ENCODE results near the gene BARHL2.

BARHL2 gene

DNA sequence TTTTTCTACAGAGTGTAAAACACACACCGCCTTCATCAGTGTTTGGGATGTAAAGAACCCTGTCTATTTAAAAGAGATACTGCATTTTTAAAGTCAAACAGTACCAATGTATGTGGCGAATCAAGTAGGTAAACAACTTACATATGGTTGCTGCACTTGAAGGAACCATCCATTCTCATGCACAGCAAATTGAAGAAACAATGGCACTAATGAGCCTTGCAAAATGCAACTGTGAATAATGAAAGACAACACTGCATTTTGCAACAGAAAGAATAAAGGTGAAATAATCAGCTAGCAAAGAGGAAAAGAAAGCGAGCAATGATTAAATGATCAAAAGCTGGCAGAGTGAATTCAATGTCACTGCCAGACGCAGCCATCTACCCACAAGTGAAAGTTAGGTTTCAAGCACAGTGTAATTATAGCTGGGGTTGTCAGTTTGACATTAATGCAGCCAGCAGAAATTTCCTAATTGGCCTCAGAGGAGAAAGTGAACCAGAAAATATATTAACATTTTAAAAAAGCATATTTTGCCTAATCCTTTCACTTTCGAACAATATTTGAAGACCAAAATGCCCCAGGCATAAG, 10.9 kb upstream of the BARHL2 start:
- peak overlapping the region; percentile 60 for H3K27ac Mint-ChIP-seq
- H3K4me3 Mint-ChIP-seq: peak overlapping the region; percentile 6
- H3K36me3 Mint-ChIP-seq: peaks cover 14% of the 10 kb centered on the region
- H3K27me3 Mint-ChIP-seq: peaks cover 76% of the 10 kb centered on the region
- H3K4me1 Mint-ChIP-seq: peaks cover 53% of the 10 kb centered on the region
- H3K9me3 Mint-ChIP-seq: peaks cover 14% of the 10 kb centered on the region

DNA sequence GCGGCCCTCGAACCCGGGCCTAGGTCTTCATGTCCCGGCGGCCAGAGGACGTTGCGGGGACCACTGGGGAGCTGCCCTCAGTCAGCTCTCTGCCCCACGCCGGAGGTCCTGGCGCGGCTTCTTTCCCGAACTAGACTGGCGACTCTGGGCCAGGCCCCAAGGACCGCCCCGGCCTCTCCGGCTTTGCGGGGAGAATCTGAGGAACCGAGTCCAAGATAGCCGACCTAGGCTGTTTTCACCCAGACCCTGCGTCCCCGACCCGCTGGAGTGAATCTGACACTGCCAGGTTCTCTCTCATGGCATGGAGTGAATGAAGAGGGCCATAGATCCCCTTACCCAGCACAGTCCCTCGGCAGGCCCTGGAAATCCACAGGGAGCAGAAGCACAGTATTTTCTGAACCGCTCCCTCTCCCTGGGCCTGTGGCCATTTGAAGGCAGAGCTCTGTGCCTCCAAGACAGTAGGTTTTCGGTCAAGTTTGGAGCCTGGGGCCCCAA, 9.9 kb upstream of the BARHL2 start:
- Mint-ChIP-seq H3K4me1 (peaks cover 55% of the 10 kb centered on the region), H3K4me3 (no peak overlapping the region), H3K27me3 (peaks cover 75% of the 10 kb centered on the region), H3K27ac (no peak overlapping the region), H3K9me3 (peaks cover 15% of the 10 kb centered on the region), H3K36me3 (peaks cover 14% of the 10 kb centered on the region)

DNA sequence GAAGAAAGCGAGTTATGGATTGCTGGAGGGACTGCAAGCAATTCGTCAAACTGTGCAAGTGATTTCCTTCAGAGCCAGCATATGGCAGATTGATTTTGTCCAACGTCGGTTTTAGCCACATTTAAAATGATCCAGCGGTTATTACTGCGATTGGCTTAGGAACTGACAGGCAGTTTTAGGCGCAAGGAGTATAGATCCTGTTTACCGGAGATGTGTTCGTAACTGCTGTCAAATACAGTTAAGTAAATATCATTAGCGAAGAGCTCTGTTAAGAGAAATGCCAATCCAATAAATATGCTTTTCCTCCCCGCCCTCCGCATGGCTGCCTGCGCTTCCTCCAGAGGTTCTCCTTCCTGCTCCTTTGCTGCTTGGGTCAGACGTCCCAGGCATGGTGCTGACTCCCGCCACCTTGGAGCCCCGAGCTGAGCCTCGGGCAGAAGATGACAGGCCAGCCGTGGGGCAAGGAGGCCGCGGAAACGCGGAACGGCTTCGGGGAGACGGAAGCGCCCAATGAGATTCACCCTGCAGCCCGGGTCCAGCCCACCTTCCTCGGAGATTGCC, 9.4 kb upstream of the BARHL2 start:
- Mint-ChIP-seq H3K4me1 (peaks cover 55% of the 10 kb centered on the region), H3K36me3 (peaks cover 19% of the 10 kb centered on the region), H3K9me3 (peaks cover 19% of the 10 kb centered on the region), H3K27me3 (peaks cover 77% of the 10 kb centered on the region), H3K27ac (peak overlapping the region; percentile 85), H3K4me3 (peak overlapping the region; percentile 60)

DNA sequence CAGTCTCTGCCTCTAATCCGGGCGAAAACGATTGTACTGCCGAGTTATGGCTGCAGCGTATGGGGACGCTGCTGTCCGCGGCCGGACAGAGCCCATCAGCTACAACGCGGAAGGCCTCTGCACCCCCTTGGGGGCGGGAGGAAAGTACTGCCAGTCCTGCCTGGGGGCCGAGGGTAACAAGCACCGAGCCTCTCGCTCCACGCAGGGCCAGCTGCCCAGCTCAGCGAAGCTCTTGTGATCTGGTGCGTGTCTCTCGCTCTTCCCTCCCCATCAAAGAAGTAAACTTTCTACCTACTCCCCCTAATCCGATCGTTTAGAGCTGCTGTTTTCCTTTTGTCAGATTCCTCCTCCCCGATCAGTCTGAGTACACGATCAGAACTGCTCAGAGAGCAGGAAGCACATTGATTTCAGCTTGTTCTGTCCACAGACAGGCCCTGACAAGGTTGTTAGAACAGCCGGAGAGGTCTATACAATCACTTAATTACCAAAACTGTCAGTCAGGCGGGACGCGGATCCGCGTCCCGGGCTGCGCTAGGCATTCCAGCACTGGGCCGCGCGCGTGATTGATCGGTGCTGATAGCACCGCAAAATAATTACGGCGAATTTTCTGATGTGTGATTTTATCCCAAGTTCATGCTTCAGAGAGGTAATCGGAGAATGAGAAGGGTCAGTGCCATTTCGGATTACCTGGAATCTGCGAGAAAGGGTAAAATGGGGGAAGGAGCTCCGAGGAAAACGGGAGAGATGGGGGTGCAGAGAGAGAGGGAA, 8.7 kb upstream of the BARHL2 start:
- Mint-ChIP-seq H3K4me3 (peak overlapping the region; percentile 60), H3K27ac (peak overlapping the region; percentile 85), H3K4me1 (peaks cover 58% of the 10 kb centered on the region), H3K36me3 (peaks cover 24% of the 10 kb centered on the region), H3K9me3 (peaks cover 19% of the 10 kb centered on the region), H3K27me3 (peaks cover 77% of the 10 kb centered on the region)

DNA sequence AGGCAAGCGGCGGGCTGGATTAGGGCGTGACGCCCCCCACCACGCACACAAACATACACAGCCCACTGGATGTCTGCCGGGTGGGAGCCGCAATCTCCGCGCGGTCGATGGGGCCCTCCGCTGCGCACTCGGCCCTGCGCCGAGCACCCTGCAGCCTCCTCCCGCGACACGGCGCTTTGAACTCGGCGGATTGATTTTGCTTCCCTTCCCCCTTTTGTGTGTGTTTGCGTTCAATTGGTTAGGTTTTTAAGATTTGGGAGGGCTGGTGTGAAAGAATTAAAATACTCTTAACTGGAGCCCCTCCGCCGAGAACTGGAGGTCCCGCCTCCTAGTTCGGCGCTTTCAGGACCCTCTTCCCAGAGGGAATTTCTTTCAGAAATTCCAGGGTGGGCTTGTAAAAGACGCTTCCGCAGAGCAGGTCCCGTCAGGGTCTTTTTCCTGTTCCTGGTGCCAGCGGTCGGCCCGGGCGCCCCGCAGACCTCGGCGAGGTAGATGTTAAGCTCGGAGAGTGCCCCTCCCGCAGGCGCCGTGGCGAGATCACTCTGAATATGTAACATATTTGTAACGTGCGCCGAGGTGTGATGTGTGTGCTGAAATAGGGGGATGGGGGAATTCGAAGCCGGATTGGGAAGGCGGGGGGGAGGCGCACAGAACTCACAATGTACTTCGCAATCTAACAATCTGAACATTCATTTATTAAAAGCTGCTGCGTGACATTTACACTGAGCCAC, 8.0 kb upstream of the BARHL2 start:
- Mint-ChIP-seq H3K36me3 (peaks cover 23% of the 10 kb centered on the region), H3K4me1 (peaks cover 52% of the 10 kb centered on the region), H3K27me3 (peaks cover 80% of the 10 kb centered on the region), H3K27ac (peak overlapping the region; percentile 85), H3K4me3 (peak overlapping the region; percentile 60), H3K9me3 (peaks cover 19% of the 10 kb centered on the region)

DNA sequence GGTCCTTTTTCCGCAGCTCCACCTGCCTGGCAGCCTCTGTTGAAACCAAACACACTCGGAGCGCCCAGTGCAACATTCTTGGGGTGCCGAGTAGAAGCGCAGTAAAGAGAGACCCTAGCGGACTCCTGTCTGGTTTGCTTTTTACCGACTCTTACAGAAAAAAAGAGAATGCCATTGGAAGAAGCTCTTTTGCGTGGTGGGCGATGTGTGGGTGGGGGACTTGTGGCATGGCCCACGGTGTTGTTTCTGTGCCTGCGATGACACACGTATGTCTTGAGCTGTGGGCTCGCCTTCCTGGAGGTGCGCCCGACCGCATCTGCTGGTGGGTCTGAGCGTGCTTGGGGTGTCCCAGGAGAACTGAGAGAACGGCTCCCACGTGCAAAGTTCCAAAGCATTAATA, 7.3 kb upstream of the BARHL2 start:
- Mint-ChIP-seq H3K4me1 (peaks cover 47% of the 10 kb centered on the region), H3K36me3 (peaks cover 23% of the 10 kb centered on the region), H3K27ac (peak overlapping the region; percentile 31), H3K27me3 (peaks cover 79% of the 10 kb centered on the region), H3K9me3 (peaks cover 19% of the 10 kb centered on the region), H3K4me3 (peak overlapping the region; percentile 4)

DNA sequence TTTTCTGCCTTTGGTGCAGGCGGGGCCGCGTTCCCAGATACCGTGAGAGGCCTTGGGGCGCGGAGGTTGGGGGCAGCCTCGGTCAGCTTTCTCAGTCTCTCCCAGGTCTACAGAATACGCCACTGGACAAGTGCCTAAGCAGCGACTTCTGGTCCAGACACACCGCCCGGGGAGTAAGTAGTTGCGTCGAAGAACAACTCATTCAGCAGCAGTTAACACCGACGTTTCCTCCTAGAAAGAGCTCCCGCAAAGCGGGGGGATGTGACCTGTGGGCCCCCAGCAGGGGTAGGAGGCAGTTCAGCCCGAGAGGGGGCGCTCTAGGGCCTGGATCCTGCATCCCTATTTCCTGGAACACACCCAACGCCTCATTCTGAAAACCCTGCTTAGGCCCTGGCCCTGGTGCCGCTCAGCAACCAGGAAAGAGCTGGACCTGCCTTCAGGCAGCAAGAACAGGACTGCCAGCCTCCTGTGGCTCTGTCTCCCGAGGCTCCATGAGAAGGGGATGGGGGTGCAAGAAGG, 6.5 kb upstream of the BARHL2 start:
- H3K4me3 Mint-ChIP-seq: peak overlapping the region; percentile 71
- peaks cover 82% of the 10 kb centered on the region for H3K27me3 Mint-ChIP-seq
- peaks cover 22% of the 10 kb centered on the region for H3K9me3 Mint-ChIP-seq
- peaks cover 48% of the 10 kb centered on the region for H3K4me1 Mint-ChIP-seq
- no peak overlapping the region for H3K27ac Mint-ChIP-seq
- peaks cover 25% of the 10 kb centered on the region for H3K36me3 Mint-ChIP-seq

DNA sequence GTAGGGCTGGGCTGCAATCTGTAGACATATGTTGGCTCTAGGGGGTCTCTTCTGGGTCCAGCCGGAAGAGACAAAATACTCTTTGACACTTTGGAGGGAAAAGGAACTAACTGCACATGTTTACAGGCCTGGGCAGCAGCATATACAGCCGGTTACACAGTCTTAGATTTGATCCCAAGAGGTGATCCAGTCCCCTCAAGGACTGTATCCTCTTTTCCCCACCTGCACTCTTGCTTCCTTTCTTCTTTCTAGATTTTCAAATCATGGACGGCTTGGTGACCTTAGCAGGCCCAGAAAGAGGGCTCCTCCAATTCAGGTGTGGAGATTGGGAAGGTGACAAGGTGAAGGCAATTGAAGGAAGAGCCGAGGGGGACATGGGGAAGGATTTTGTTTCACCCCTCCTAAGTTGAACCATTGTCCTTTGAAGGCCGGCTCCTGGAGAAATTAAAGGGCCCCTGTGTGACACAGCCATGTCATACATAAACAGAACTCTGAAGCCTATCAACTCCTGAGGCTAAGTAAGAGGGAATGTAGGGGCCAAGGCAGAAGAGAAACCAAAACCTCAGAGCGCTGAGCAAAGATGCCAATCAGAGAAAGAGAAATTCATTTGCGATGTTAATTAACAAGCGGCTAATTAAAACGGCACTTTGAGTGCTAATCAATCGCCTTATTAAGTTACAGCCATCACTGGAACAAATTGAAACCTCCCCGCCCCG, 5.9 kb upstream of the BARHL2 start:
- H3K27me3 Mint-ChIP-seq: peaks cover 78% of the 10 kb centered on the region
- peak overlapping the region; percentile 43 for H3K27ac Mint-ChIP-seq
- peaks cover 17% of the 10 kb centered on the region for H3K9me3 Mint-ChIP-seq
- H3K36me3 Mint-ChIP-seq: peaks cover 24% of the 10 kb centered on the region
- H3K4me3 Mint-ChIP-seq: peak overlapping the region; percentile 71
- H3K4me1 Mint-ChIP-seq: peaks cover 44% of the 10 kb centered on the region

DNA sequence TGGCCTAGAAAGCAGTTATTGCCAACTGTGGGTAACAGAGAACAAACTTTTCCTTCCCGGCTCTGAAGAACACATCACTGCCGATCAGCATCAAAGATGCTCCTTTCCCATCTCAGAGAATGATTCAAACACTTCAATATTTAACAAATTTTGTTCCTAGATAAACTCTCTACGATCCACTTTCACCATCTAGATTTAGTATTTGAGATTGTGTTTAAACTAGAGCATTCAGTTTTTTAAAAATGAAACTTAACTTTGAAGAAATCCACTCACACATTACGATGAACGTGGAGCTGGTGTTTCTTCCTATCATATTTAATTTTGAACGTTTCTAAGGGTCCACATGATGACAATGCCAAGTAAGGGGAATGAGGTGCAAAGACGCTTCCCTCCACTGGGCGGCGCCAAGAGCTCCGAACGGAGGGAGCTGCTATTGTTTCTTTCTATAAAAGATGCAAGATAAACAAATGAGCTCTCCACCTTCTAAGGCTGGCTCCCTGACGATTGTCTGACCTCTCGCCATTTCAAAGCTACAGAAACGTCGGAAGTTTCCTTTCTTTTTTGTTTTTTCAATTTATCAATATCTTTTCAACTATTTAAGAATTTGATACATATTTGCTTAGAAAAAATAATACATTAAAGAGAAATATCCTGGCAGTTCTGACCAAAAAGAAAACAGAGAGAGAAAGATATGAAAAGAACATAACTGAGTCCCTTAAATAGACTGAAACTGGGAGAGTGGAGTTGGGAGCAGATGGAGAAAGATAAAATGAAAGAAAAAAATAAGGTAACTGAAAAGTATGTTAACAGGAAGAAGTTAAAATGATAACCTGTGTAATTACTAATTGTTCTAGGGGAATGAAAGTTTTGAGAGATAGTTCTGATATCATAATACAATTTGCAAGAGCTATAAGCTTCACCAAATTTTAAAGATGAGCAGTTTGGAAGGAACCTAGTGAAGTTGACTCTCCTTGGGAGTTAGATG, 4.4 kb upstream of the BARHL2 start:
- Mint-ChIP-seq H3K4me1 (peaks cover 49% of the 10 kb centered on the region), H3K36me3 (peaks cover 23% of the 10 kb centered on the region), H3K9me3 (peaks cover 13% of the 10 kb centered on the region), H3K4me3 (peak overlapping the region; percentile 38), H3K27me3 (peaks cover 73% of the 10 kb centered on the region), H3K27ac (peak overlapping the region; percentile 41)

DNA sequence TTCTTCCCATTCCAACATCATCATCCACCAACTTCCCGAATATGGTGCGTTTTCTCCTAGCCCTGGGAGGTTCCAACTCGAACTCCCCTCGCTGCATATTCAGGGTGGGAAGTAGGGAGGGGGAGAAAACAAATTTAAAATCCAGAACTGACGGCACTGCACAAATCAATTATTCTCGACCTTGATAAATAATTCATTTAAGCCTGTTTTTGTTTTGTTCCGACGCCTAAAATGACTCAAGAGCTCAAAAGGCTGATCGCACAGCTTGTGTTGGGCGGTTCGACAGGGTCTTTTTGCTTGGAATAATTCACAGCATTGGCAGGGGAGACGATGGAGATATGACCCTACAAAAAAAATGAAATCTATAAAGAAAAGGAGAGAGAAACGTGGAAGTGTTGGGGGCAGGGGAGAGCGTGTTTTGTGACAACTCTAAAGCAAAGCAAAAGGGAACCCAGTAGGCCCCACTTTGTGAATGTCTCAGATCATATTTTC, 3.1 kb upstream of the BARHL2 start:
- Mint-ChIP-seq H3K27ac (no peak overlapping the region), H3K36me3 (peaks cover 23% of the 10 kb centered on the region), H3K4me1 (peaks cover 37% of the 10 kb centered on the region), H3K9me3 (peaks cover 13% of the 10 kb centered on the region), H3K27me3 (peaks cover 71% of the 10 kb centered on the region), H3K4me3 (no peak overlapping the region)

DNA sequence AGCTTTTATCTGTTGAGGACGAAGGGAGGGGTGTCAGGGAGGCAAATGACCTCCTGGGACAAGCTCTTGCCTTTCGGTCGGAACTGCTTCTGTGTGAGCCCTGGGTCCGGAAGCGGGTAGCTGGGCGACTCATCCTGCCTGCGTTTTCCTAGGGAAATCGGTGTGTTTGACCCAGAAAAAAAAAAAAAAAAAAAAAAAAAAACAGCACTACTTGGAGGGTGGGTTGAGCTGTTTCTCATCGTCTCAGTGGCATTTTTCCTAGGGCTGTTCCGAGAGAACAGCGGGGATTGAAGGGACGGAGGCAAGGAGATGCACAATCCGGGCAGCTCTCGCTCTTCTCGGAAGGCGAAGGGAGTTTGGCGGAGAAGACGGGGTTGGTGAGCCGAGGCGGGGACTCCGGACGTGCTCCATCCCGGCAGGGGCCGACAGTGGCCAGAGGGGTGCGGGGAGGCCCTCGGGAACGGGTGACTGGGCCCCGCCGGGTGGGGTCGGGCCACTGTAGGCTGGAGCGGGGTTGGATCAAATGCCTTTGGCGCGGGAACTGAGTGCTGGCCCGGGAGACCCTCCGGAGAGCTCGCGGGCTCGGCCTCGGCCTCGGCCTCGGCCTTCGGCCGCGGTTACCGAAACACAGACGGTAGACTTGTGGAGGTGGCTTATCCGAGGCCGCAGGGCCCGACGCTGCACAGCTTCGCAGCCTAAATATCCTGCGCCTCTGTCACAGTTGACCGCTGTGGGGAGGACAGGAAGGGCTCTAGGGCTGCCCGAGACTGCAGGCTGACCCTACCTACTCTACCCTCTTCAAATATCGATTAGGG, 2.4 kb upstream of the BARHL2 start:
- Mint-ChIP-seq H3K4me3 (no peak overlapping the region), H3K9me3 (peaks cover 13% of the 10 kb centered on the region), H3K27me3 (peaks cover 71% of the 10 kb centered on the region), H3K4me1 (peaks cover 35% of the 10 kb centered on the region), H3K36me3 (peaks cover 23% of the 10 kb centered on the region), H3K27ac (no peak overlapping the region)

DNA sequence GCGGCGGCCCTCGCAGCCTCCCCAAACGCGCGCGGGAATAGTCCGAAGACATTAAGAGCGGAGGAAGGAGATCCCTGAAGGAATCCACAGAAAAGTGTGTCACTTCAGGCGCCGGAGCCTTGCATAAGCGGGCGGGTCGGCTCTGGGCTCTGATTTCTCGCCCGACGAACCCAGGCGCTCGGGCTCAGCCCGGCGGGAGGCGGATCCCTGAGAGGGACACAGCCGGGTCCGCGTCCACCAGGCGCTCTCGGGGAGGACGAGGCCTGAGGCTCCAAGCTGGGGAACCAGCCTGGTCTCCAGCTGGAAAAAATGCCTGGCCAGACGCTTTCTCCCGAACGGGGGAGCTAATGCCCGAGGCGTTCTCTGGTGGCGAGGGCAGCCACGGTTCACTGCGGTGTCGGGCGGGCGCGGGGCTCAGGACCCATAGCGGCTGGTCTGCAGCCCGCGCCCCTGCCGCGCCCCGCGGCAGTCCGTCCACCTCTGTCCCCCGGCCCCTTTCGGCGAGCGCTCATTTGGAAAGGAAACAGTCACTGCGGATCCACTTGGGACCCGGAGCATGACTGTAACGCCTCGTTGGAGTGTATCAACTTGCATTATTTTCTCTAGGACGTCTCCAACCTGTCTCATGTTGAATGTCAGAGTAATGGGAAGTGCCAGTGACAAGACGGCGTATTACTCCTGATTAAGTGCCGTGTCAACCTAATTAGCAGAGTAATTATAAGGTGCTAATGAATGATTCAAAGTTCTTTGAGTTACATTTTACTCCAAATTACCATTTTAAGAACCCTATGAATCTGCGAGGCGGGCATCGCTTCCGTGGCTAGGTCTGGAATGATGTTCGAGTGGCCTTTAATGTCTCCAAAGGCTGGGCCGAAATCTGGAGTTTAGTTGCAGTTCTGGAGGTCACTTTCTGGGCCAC, 1.6 kb upstream of the BARHL2 start:
- Mint-ChIP-seq H3K36me3 (peaks cover 19% of the 10 kb centered on the region), H3K9me3 (peaks cover 13% of the 10 kb centered on the region), H3K27me3 (peaks cover 70% of the 10 kb centered on the region), H3K27ac (peak overlapping the region; percentile 76), H3K4me1 (peaks cover 28% of the 10 kb centered on the region), H3K4me3 (peak overlapping the region; percentile 73)
